ENCODE results near the gene ANKLE2. TPM values are rescaled to one million over a fixed set of nuclear protein-coding genes. Genes with fewer than 3 reads are reported as not detected.

Gene ANKLE2
- polyA plus RNA-seq, 1 donor from 2014 or later = 72.3 TPM

- Histone ChIP-seq H3K4me2 (ENCODE audit: low read length) (no peak overlapping the region), H3K9me3 (ENCODE audit: low read length) (no peaks in the 10 kb centered on the region), H3F3A (ENCODE audit: insufficient read depth, low read length, poor library complexity, severe bottlenecking) (no peaks in the 10 kb centered on the region), H3K9ac (ENCODE audit: low read length) (no peak overlapping the region), H2AFZ (ENCODE audit: low read depth, low read length) (no peak overlapping the region), H3K27me3 (ENCODE audit: insufficient read depth, low read depth, low read length) (no peaks in the 10 kb centered on the region), H4K20me1 (ENCODE audit: insufficient read depth) (no peaks in the 10 kb centered on the region), H3K79me2 (replicated peaks; ENCODE audit: insufficient read depth, low read length) (peaks cover 14% of the 10 kb centered on the region), H3K9me2 (ENCODE audit: insufficient read depth, low read length) (no peaks in the 10 kb centered on the region), H3K36me3 (ENCODE audit: insufficient read depth, low read length) (no peaks in the 10 kb centered on the region), H3K4me3 (ENCODE audit: low read length) (no peak overlapping the region), H3K27ac (ENCODE audit: low read length) (no peak overlapping the region)
- TF ChIP-seq TAF1 (IDR thresholded peaks at IDR 0.05; ENCODE audit: low read depth) (no peak), MXI1 (conservative IDR thresholded peaks at IDR 0.05; ENCODE audit: poor library complexity, severe bottlenecking) (no peak), REST (IDR thresholded peaks at IDR 0.05; ENCODE audit: borderline replicate concordance) (no peak), EP300 (conservative IDR thresholded peaks at IDR 0.05; ENCODE audit: poor library complexity, severe bottlenecking) (no peak), RAD21 (conservative IDR thresholded peaks at IDR 0.05) (no peak), POLR2AphosphoS5 (IDR thresholded peaks at IDR 0.05) (no peak), SMC3 (conservative IDR thresholded peaks at IDR 0.05; ENCODE audit: poor library complexity) (no peak), CTCF (IDR thresholded peaks at IDR 0.05; ENCODE audit: poor library complexity, severe bottlenecking) (no peak), EZH2 (IDR thresholded peaks at IDR 0.05; ENCODE audit: borderline replicate concordance, insufficient read depth, low read length, poor library complexity, severe bottlenecking) (no peak)
Observed at GRCh38 chr12:132765361-132765760, 3.7 kb upstream of the ANKLE2 start.

GRCh38 chr12:132764231-132764630, 2.6 kb upstream of the ANKLE2 start:
- Histone ChIP-seq H3K9me2 (ENCODE audit: insufficient read depth, low read length) (no peaks in the 10 kb centered on the region), H4K20me1 (ENCODE audit: insufficient read depth) (no peaks in the 10 kb centered on the region), H3K9me3 (ENCODE audit: low read length) (no peaks in the 10 kb centered on the region), H3F3A (ENCODE audit: insufficient read depth, low read length, poor library complexity, severe bottlenecking) (no peaks in the 10 kb centered on the region), H2AFZ (ENCODE audit: low read depth, low read length) (no peak overlapping the region), H3K9ac (ENCODE audit: low read length) (no peak overlapping the region), H3K4me2 (ENCODE audit: low read length) (no peak overlapping the region), H3K27ac (ENCODE audit: low read length) (no peak overlapping the region), H3K36me3 (ENCODE audit: insufficient read depth, low read length) (no peaks in the 10 kb centered on the region), H3K27me3 (ENCODE audit: insufficient read depth, low read depth, low read length) (no peaks in the 10 kb centered on the region), H3K79me2 (replicated peaks; ENCODE audit: insufficient read depth, low read length) (peaks cover 20% of the 10 kb centered on the region), H3K4me3 (ENCODE audit: low read length) (no peak overlapping the region)
- no peak for TF ChIP-seq REST (IDR thresholded peaks at IDR 0.05; ENCODE audit: borderline replicate concordance)
- TF ChIP-seq MXI1 (conservative IDR thresholded peaks at IDR 0.05; ENCODE audit: poor library complexity, severe bottlenecking) = no peak
- TF ChIP-seq RAD21 (conservative IDR thresholded peaks at IDR 0.05) = no peak
- TF ChIP-seq EZH2 (IDR thresholded peaks at IDR 0.05; ENCODE audit: borderline replicate concordance, insufficient read depth, low read length, poor library complexity, severe bottlenecking) = no peak
- TF ChIP-seq TAF1 (IDR thresholded peaks at IDR 0.05; ENCODE audit: low read depth) = no peak
- TF ChIP-seq POLR2AphosphoS5 (IDR thresholded peaks at IDR 0.05) = no peak
- no peak for TF ChIP-seq CTCF (IDR thresholded peaks at IDR 0.05; ENCODE audit: poor library complexity, severe bottlenecking)
- TF ChIP-seq EP300 (conservative IDR thresholded peaks at IDR 0.05; ENCODE audit: poor library complexity, severe bottlenecking) = no peak
- TF ChIP-seq SMC3 (conservative IDR thresholded peaks at IDR 0.05; ENCODE audit: poor library complexity) = no peak

All from neural cell (in vitro differentiated cells).